GM19193 (cell line): Measurements from ENCODE around the gene C13orf46.

Source experiments
- POLR2A ChIP-seq: IDR thresholded peaks from 4 replicates; pipeline ENCODE4 v1.6.1; 2011; ENCODE audit not compliant: insufficient read depth, insufficient read length; ENCODE audit errors: extremely low read depth

Gene C13orf46

GRCh38 chr13:113915012-113915763, 58.7 kb downstream of the C13orf46 start:
- no peak for TF ChIP-seq POLR2A

GRCh38 chr13:113914333-113915011, 59.4 kb downstream of the C13orf46 start:
- TF ChIP-seq POLR2A = no peak

- TF ChIP-seq POLR2A = no peak
Observed at GRCh38 chr13:113912596-113912995, 61.3 kb downstream of the C13orf46 start.

GRCh38 chr13:113907635-113908617, 66.0 kb downstream of the C13orf46 start:
- no peak for TF ChIP-seq POLR2A

- TF ChIP-seq POLR2A = no peak
Observed at GRCh38 chr13:113906571-113906970, 67.3 kb downstream of the C13orf46 start.

- TF ChIP-seq POLR2A = no peak
Observed at GRCh38 chr13:113905942-113906341, 67.9 kb downstream of the C13orf46 start.

GRCh38 chr13:113905018-113905417, 68.9 kb downstream of the C13orf46 start:
- no peak for TF ChIP-seq POLR2A

- no peak for TF ChIP-seq POLR2A
Observed at GRCh38 chr13:113904411-113904810, 69.5 kb downstream of the C13orf46 start.

GRCh38 chr13:113903912-113904311, 70.0 kb downstream of the C13orf46 start:
- TF ChIP-seq POLR2A = no peak
